H9 (cell line): Measurements from ENCODE around the gene LRFN2. TPM values are rescaled to one million over a fixed set of nuclear protein-coding genes. Genes with fewer than 3 reads are reported as not detected.

Experiments
- DNase-seq: peaks from one replicate; pipeline ENCODE4 v3.0.0-alpha.2; 2017
- H2AFZ ChIP-seq: one replicate; pipeline ENCODE4 v1.6.1; 2013; ENCODE audit warnings: mild to moderate bottlenecking, low read length, control low read depth, moderate library complexity
- H2AK5ac ChIP-seq: 2 replicates; pipeline ENCODE4 v1.6.1; 2013; ENCODE audit warnings: low read length, control low read depth, mixed read lengths; ENCODE audit not compliant: insufficient read length
- H2BK120ac ChIP-seq: one replicate; pipeline ENCODE4 v1.6.1; 2013; ENCODE audit warnings: low read depth, mild to moderate bottlenecking, low read length, control low read depth, inconsistent platforms; ENCODE audit not compliant: poor library complexity, severe bottlenecking
- H2BK12ac ChIP-seq: 2 replicates; pipeline ENCODE4 v1.6.1; 2013; ENCODE audit warnings: low read length, control low read depth, mixed read lengths, low read depth; ENCODE audit not compliant: insufficient read length
- H2BK15ac ChIP-seq: 2 replicates; pipeline ENCODE4 v1.6.1; 2013; ENCODE audit warnings: low read depth, low read length, control low read depth
- H2BK20ac ChIP-seq: one replicate; pipeline ENCODE4 v1.6.1; 2013; ENCODE audit warnings: low read depth, mild to moderate bottlenecking, low read length, control low read depth, inconsistent platforms; ENCODE audit not compliant: poor library complexity, severe bottlenecking
- H2BK5ac ChIP-seq: 2 replicates; pipeline ENCODE4 v1.6.1; 2013; ENCODE audit warnings: low read length, control low read depth, mixed read lengths; ENCODE audit not compliant: insufficient read length
- H3K14ac ChIP-seq: 2 replicates; pipeline ENCODE4 v1.6.1; 2013; ENCODE audit warnings: low read length, control low read depth; ENCODE audit not compliant: insufficient read depth
- H3K18ac ChIP-seq: 2 replicates; pipeline ENCODE4 v1.6.1; 2013; ENCODE audit warnings: low read depth, mild to moderate bottlenecking, mixed read lengths, low read length, control low read depth; ENCODE audit not compliant: insufficient read length
- H3K23ac ChIP-seq: 2 replicates; pipeline ENCODE4 v1.6.1; 2013; ENCODE audit warnings: low read length, control low read depth, mixed read lengths, low read depth; ENCODE audit not compliant: insufficient read length
- H3K23me2 ChIP-seq: 2 replicates; pipeline ENCODE4 v1.6.1; 2013; ENCODE audit warnings: low read depth, mild to moderate bottlenecking, mixed read lengths, low read length, control low read depth; ENCODE audit not compliant: insufficient read length, poor library complexity, severe bottlenecking
- H3K27ac ChIP-seq: 2 replicates; pipeline ENCODE4 v1.5.1; 2013; ENCODE audit warnings: low read length, control low read depth, mixed read lengths, low read depth; ENCODE audit not compliant: insufficient read length
- H3K27me3 ChIP-seq: 2 replicates; pipeline ENCODE4 v1.6.1; 2013; ENCODE audit warnings: low read length, control low read depth, inconsistent platforms; ENCODE audit not compliant: insufficient read depth
- H3K4ac ChIP-seq: 2 replicates; pipeline ENCODE4 v1.6.1; 2013; ENCODE audit warnings: low read depth, mild to moderate bottlenecking, control low read depth, inconsistent platforms, low read length, moderate library complexity
- H3K4me1 ChIP-seq: 2 replicates; pipeline ENCODE4 v1.6.1; 2013; ENCODE audit warnings: low read length, control low read depth, inconsistent platforms; ENCODE audit not compliant: insufficient read depth
- H3K4me2 ChIP-seq: 2 replicates; pipeline ENCODE4 v1.6.1; 2013; ENCODE audit warnings: low read length, control low read depth, mixed read lengths; ENCODE audit not compliant: insufficient read length, insufficient read depth
- H3K56ac ChIP-seq: 2 replicates; pipeline ENCODE4 v1.6.1; 2013; ENCODE audit warnings: low read depth, mild to moderate bottlenecking, mixed read lengths, low read length, control low read depth; ENCODE audit not compliant: insufficient read length
- H3K79me1 ChIP-seq: 2 replicates; pipeline ENCODE4 v1.6.1; 2013; ENCODE audit warnings: low read depth, mild to moderate bottlenecking, moderate library complexity, low read length, control low read depth, inconsistent platforms; ENCODE audit not compliant: insufficient read depth, poor library complexity, severe bottlenecking
- H3K79me2 ChIP-seq: 2 replicates; pipeline ENCODE4 v1.6.1; 2013; ENCODE audit warnings: low read length, control low read depth, inconsistent platforms; ENCODE audit not compliant: insufficient read depth
- H3K9ac ChIP-seq: 2 replicates; pipeline ENCODE4 v1.6.1; 2013; ENCODE audit warnings: low read length, control low read depth, mixed read lengths; ENCODE audit not compliant: insufficient read length; ENCODE audit errors: extremely low read depth
- H3K9me3 ChIP-seq: one replicate; pipeline ENCODE4 v1.6.1; 2013; ENCODE audit warnings: low read depth, low read length, inconsistent platforms; ENCODE audit not compliant: control insufficient read depth
- H3T11ph ChIP-seq: one replicate; pipeline ENCODE4 v1.6.1; 2013; ENCODE audit warnings: mild to moderate bottlenecking, low read length, control low read depth, inconsistent platforms
- H4K20me1 ChIP-seq: one replicate; pipeline ENCODE4 v1.6.1; 2013; ENCODE audit not compliant: control insufficient read depth, insufficient read length, insufficient read depth
- H4K5ac ChIP-seq: 2 replicates; pipeline ENCODE4 v1.6.1; 2013; ENCODE audit warnings: low read depth, mild to moderate bottlenecking, mixed read lengths, low read length, control low read depth; ENCODE audit not compliant: insufficient read length
- H4K8ac ChIP-seq: replicated peaks from 2 replicates; pipeline ENCODE4 v1.6.1; 2013; ENCODE audit warnings: low read length, control low read depth, mixed read lengths, low read depth; ENCODE audit not compliant: insufficient read length
- H4K91ac ChIP-seq: 2 replicates; pipeline ENCODE4 v1.6.1; 2013; ENCODE audit warnings: low read depth, mild to moderate bottlenecking, moderate library complexity, mixed read lengths, low read length, control low read depth; ENCODE audit not compliant: insufficient read length
- H3K27ac Mint-ChIP-seq, 3 experiments: 2 replicates in 2 of 3; 3 replicates in 1 of 3; pipeline ENCODE4 v1.8.0; 2020 to 2021; ENCODE audit warnings: mixed read lengths in 3 of 3, mild to moderate bottlenecking in 1 of 3, moderate library complexity in 1 of 3
- H3K27me3 Mint-ChIP-seq: 2 replicates; pipeline ENCODE4 v1.8.0; 2021; ENCODE audit warnings: low read depth, mild to moderate bottlenecking, moderate library complexity, mixed read lengths
- H3K36me3 Mint-ChIP-seq, 3 experiments: 2 replicates in 2 of 3; 3 replicates in 1 of 3; pipeline ENCODE4 v1.8.0; 2020 to 2021; ENCODE audit warnings: low read depth in 3 of 3, mixed read lengths in 3 of 3; ENCODE audit not compliant: insufficient read depth in 1 of 3
- H3K4me1 Mint-ChIP-seq, 2 experiments: 2 replicates each; pipeline ENCODE4 v1.8.0; 2020; ENCODE audit warnings: mixed read lengths in 2 of 2
- H3K4me3 Mint-ChIP-seq, 2 experiments: 2 replicates in 1 of 2; 3 replicates in 1 of 2; pipeline ENCODE4 v1.8.0; 2020 to 2021; ENCODE audit warnings: mild to moderate bottlenecking in 2 of 2, mixed read lengths in 2 of 2, moderate library complexity in 1 of 2
- H3K9me3 Mint-ChIP-seq, 2 experiments: 2 replicates in 1 of 2; 3 replicates in 1 of 2; pipeline ENCODE4 v1.8.0; 2020; ENCODE audit warnings: mild to moderate bottlenecking in 2 of 2, mixed read lengths in 2 of 2, moderate library complexity in 1 of 2
- CTCF ChIP-seq: fragments of 200-600 bp; sonication (generic); conservative IDR thresholded peaks from 3 replicates; pipeline ENCODE4 v1.8.0; 2021; ENCODE audit warnings: antibody characterized with exemption, mild to moderate bottlenecking
- WGBS: extraction: QIAGEN DNeasy Blood & Tissue Kit; methylation state at CpG from one replicate; pipeline ENCODE4 v1.1.7; 2013; ENCODE audit warnings: missing lambda C conversion rate, low lambda C conversion rate, mixed read lengths; ENCODE audit not compliant: insufficient read length; ENCODE audit errors: extremely low coverage; 5-methylcytosine and 5-hydroxymethylcytosine counted together
- total RNA-seq: library from RNA; stranded (reverse); gene quantifications from 2 replicates; pipeline ENCODE4 v1.2.1, GENCODE V29; 2021

Gene LRFN2
- total RNA-seq, 1 experiment from 2014 or later, result 0.11 TPM

DNA sequence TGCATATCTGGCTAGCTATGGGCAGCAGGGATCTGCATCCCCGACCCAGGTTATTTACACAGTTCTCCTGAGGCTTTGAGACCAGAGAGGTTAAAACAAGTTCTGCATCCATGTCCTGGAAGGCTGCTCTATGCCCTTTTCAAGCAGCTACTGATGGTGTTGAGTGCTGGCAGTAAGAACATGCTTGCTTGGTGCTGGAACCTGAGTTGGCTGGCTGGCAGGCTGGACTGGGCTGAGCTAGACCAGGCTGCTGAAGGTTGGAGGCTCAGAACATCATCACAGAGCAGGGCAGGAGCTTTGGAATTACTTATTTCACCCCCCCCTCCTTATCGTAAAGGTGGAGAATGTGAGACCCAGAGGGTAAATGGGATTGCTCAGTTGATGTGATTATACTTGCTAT, 16.9 kb upstream of the LRFN2 start:
- no peaks in the 10 kb centered on the region for H3K36me3 Mint-ChIP-seq
- H3K4ac ChIP-seq, result no peak overlapping the region
- H3K27ac ChIP-seq, result no peak overlapping the region
- no peak overlapping the region for H3K18ac ChIP-seq
- no peak overlapping the region for H3K4me2 ChIP-seq
- H3K79me1 ChIP-seq, result no peaks in the 10 kb centered on the region
- H4K91ac ChIP-seq, result no peak overlapping the region
- H3K4me3 Mint-ChIP-seq, result no peak overlapping the region
- no peak overlapping the region for H4K5ac ChIP-seq
- H3K79me2 ChIP-seq, result no peaks in the 10 kb centered on the region
- H3T11ph ChIP-seq, result no peak overlapping the region
- H4K20me1 ChIP-seq, result no peaks in the 10 kb centered on the region
- H3K14ac ChIP-seq, result no peak overlapping the region
- H3K56ac ChIP-seq, result no peak overlapping the region
- no peak overlapping the region for H3K27ac Mint-ChIP-seq
- TF ChIP-seq CTCF, result no peak
- no peak overlapping the region for H2AK5ac ChIP-seq
- H2BK12ac ChIP-seq, result no peak overlapping the region
- no peak overlapping the region for H3K23ac ChIP-seq
- peaks cover 16% of the 10 kb centered on the region for H3K27me3 Mint-ChIP-seq
- no peak overlapping the region for H2BK120ac ChIP-seq
- H2BK15ac ChIP-seq, result no peak overlapping the region
- no peak overlapping the region for H4K8ac ChIP-seq
- no peaks in the 10 kb centered on the region; the same call in 1 of the 2 replicates for H3K4me1 ChIP-seq
- H3K23me2 ChIP-seq, result no peaks in the 10 kb centered on the region
- no peak overlapping the region for H2BK20ac ChIP-seq
- H3K27me3 ChIP-seq, result no peaks in the 10 kb centered on the region
- H2AFZ ChIP-seq, result no peak overlapping the region
- H3K9ac ChIP-seq, result no peak overlapping the region
- H3K4me1 Mint-ChIP-seq, result peaks cover 0 to 4% of the 10 kb centered on the region in 2 experiments; a peak in 1 of 4 replicates
- H2BK5ac ChIP-seq, result no peak overlapping the region
- no peaks in the 10 kb centered on the region for H3K9me3 Mint-ChIP-seq
- WGBS, result no CpG with 5 or more reads among the region's 2 CpGs
- DNase-seq, result no peak
- no peaks in the 10 kb centered on the region for H3K9me3 ChIP-seq
